Spleen (tissue), 7 donors: ENCODE results near the gene RRH.

Experiments
- CTCF ChIP-seq, 11 experiments: fragments of 200-600 bp in 7 of 11; fragments of 450-650 bp in 4 of 11; sonication (generic) in 4 of 11; IDR thresholded peaks in 8 of 11; conservative IDR thresholded peaks in 3 of 11; 1 replicate in 7 of 11; 2 replicates in 4 of 11; pipeline versions ENCODE4 v1.4.0 to v1.8.0; 2016 to 2021; ENCODE audit warnings: antibody characterized with exemption in 11 of 11, inconsistent platforms in 4 of 11, mild to moderate bottlenecking in 1 of 11
- POLR2A ChIP-seq, 3 donors: fragments of 450-650 bp; IDR thresholded peaks; one replicate each; pipeline ENCODE4 v1.5.1; 2017; ENCODE audit warnings: antibody characterized with exemption in 3 of 3, mild to moderate bottlenecking in 1 of 3
- donor health status: DM: no; HTN: no; CAD: no; lungs with moderate emphysema.
- donor health status: DM: no; HTN: no; CAD: no.
- donor health status: DM: no; HTN: no; CAD: no.

GRCh38 chr4:109875106-109875505 lies 47.3 kb downstream of the RRH start:
- TF ChIP-seq CTCF (IDR thresholded peaks at IDR 0.05 in 8 of 11, conservative IDR thresholded peaks at IDR 0.05 in 3 of 11) (no peak), POLR2A (IDR thresholded peaks at IDR 0.05) (no peak)
